NCI-H460 (cell line): ENCODE measurements around the gene CDCA4. TPM values are rescaled to one million over a fixed set of nuclear protein-coding genes. Genes with fewer than 3 reads are reported as not detected.

Experiments used
- DNase-seq: peaks from one replicate; pipeline ENCODE4 v3.0.0-alpha.2; 2016; ENCODE audit warnings: low read depth; ENCODE audit errors: extremely low read depth
- total RNA-seq: library from RNA; depleted of rRNA; stranded (reverse); fragments of >200 nt; shearing (Covaris generic); gene quantifications from 2 replicates; pipeline ENCODE4 v1.2.3, GENCODE V29; 2014

The CDCA4 gene
- total RNA-seq, 1 experiment from 2014 or later: 56.1 TPM

GRCh38 chr14:104996032-104996431 lies 24.9 kb downstream of the CDCA4 start:
- no peak for DNase-seq

GRCh38 chr14:104994978-104995377 lies 25.9 kb downstream of the CDCA4 start:
- no peak for DNase-seq

GRCh38 chr14:104993808-104994591 lies 26.9 kb downstream of the CDCA4 start:
- DNase-seq: no peak

GRCh38 chr14:104993306-104993705 lies 27.6 kb downstream of the CDCA4 start:
- DNase-seq: no peak

GRCh38 chr14:104992501-104992900 lies 28.4 kb downstream of the CDCA4 start:
- DNase-seq: no peak

- no peak for DNase-seq
These were observed 29.0 kb downstream of the CDCA4 start for GRCh38 chr14:104991896-104992230.

GRCh38 chr14:104989951-104990303 lies 31.0 kb downstream of the CDCA4 start:
- DNase-seq: no peak

- no peak for DNase-seq
These were observed 31.5 kb downstream of the CDCA4 start for GRCh38 chr14:104989236-104989950.

GRCh38 chr14:104986487-104987164 lies 34.3 kb downstream of the CDCA4 start:
- DNase-seq: no peak

GRCh38 chr14:104985675-104986486 lies 35.0 kb downstream of the CDCA4 start, which contains the start of gene CLBA1:
TSS of gene CLBA1 (plus strand) at chr14:104985788. CDS start at chr14:104986432, 644 bp downstream.
- peak; percentile 89 for DNase-seq

- DNase-seq: no peak
These were observed 36.6 kb downstream of the CDCA4 start for GRCh38 chr14:104984056-104984894.

- no peak for DNase-seq
These were observed 37.6 kb downstream of the CDCA4 start for GRCh38 chr14:104983231-104983721.

- DNase-seq: no peak
These were observed 38.2 kb downstream of the CDCA4 start for GRCh38 chr14:104982548-104983230.

GRCh38 chr14:104981699-104982541 lies 39.0 kb downstream of the CDCA4 start:
- DNase-seq: no peak

- no peak for DNase-seq
These were observed 40.0 kb downstream of the CDCA4 start for GRCh38 chr14:104980611-104981531.

GRCh38 chr14:104979758-104980610 lies 40.9 kb downstream of the CDCA4 start:
- no peak for DNase-seq
